ENCODE measurements around the gene RBFOX2.

GRCh38 chr22:35846804-35847203 is 181.8 kb downstream of the RBFOX2 start:
- TF ChIP-seq CTCF (conservative IDR thresholded peaks at IDR 0.05 in 1 of 2, IDR thresholded peaks at IDR 0.05 in 1 of 2; ENCODE audit: low read depth in 1 of 2, low read length in 2 of 2) (no peak), EZH2 (IDR thresholded peaks at IDR 0.05; ENCODE audit: low read length, missing control alignments) (no peak)

Data from fibroblast of lung (primary cell).